GM12892 (cell line): ENCODE results near the gene RFTN1. TPM values are rescaled to one million over a fixed set of nuclear protein-coding genes. Genes with fewer than 3 reads are reported as not detected.
A peak's percentile ranks its signal among the peaks of the same experiment; 100 is the strongest.

ENCODE experiments used
- DNase-seq: peaks from one replicate; pipeline ENCODE4 v3.0.0; 2011; ENCODE audit not compliant: insufficient read length
- FAIRE-seq: peaks from 2 replicates; lab custom pipeline; 2011; peaks lifted over from hg19 to GRCh38; lab: Jason Lieb, UNC
- POLR2A ChIP-seq: IDR thresholded peaks from 2 replicates; pipeline ENCODE4 v1.6.1; 2011; ENCODE audit warnings: low read depth, low read length, control low read depth
- POLR2AphosphoS5 ChIP-seq: IDR thresholded peaks from 2 replicates; pipeline ENCODE4 v1.6.1; 2011; ENCODE audit warnings: low read depth, low read length, control low read depth
- TAF1 ChIP-seq: IDR thresholded peaks from 2 replicates; pipeline ENCODE4 v1.6.1; 2011; ENCODE audit warnings: low read depth, mild to moderate bottlenecking, control low read depth, low read length, borderline replicate concordance
- polyA plus RNA-seq: library from polyadenylated mRNA; unstranded; fragments of >200 nt; gene quantifications from one replicate; pipeline ENCODE4 v1.2.1, GENCODE V29; 2012; ENCODE audit warnings: missing spikeins, inconsistent platforms; ENCODE audit not compliant: missing spikeins

The RFTN1 gene
- 163 TPM for polyA plus RNA-seq

- TF ChIP-seq TAF1 (no peak; the same call in none of the 2 replicates), POLR2AphosphoS5 (peak; percentile 8; the same call in 1 of the 2 replicates), POLR2A (peak; percentile 54)
- peak; percentile 47 for DNase-seq
- FAIRE-seq, result no peak
Observed at GRCh38 chr3:16513141-16514020, at the start of gene RFTN1. TSS of gene RFTN1 (minus strand) at chr3:16513699. CDS start at chr3:16493869, 19,830 bp downstream.

GRCh38 chr3:16559653-16560365, 46.3 kb upstream of the RFTN1 start:
- no peak for TF ChIP-seq POLR2AphosphoS5
- no peak for TF ChIP-seq TAF1
- TF ChIP-seq POLR2A, result no peak
- no peak for DNase-seq
- FAIRE-seq, result no peak

GRCh38 chr3:16554126-16554525, 40.6 kb upstream of the RFTN1 start:
- no peak for FAIRE-seq
- TF ChIP-seq POLR2AphosphoS5 (no peak), TAF1 (no peak), POLR2A (no peak)
- DNase-seq, result no peak

GRCh38 chr3:16552757-16553156, 39.3 kb upstream of the RFTN1 start:
- no peak for TF ChIP-seq TAF1
- no peak for TF ChIP-seq POLR2A
- TF ChIP-seq POLR2AphosphoS5, result no peak
- DNase-seq (no peak), FAIRE-seq (no peak)

- FAIRE-seq (no peak), DNase-seq (no peak)
- TF ChIP-seq POLR2AphosphoS5 (no peak), POLR2A (no peak), TAF1 (no peak)
Observed at GRCh38 chr3:16551342-16551976, 38.0 kb upstream of the RFTN1 start.

GRCh38 chr3:16550676-16551341, 37.3 kb upstream of the RFTN1 start:
- peak; percentile 92 for FAIRE-seq

GRCh38 chr3:16550305-16550675, 36.8 kb upstream of the RFTN1 start:
- no peak for TF ChIP-seq POLR2A
- TF ChIP-seq POLR2AphosphoS5, result no peak
- no peak for TF ChIP-seq TAF1
- FAIRE-seq (no peak), DNase-seq (no peak)

More at GRCh38 chr3:16550676-16551341, 37.3 kb upstream of the RFTN1 start:
- TF ChIP-seq POLR2AphosphoS5 (no peak), TAF1 (no peak), POLR2A (no peak)
- peak; percentile 23 for DNase-seq

GRCh38 chr3:16548721-16549120, 35.2 kb upstream of the RFTN1 start:
- TF ChIP-seq POLR2A, result no peak
- no peak for TF ChIP-seq POLR2AphosphoS5
- no peak for TF ChIP-seq TAF1
- FAIRE-seq, result no peak
- DNase-seq, result no peak

- FAIRE-seq, result no peak
- TF ChIP-seq POLR2A (no peak), TAF1 (no peak), POLR2AphosphoS5 (no peak)
- no peak for DNase-seq
Observed at GRCh38 chr3:16547561-16548357, 34.3 kb upstream of the RFTN1 start.

- peak; percentile 5 for FAIRE-seq
- no peak for DNase-seq
Observed at GRCh38 chr3:16546186-16547010, 32.9 kb upstream of the RFTN1 start.

More at GRCh38 chr3:16546186-16547010, 32.9 kb upstream of the RFTN1 start:
- TF ChIP-seq POLR2A (no peak), TAF1 (no peak), POLR2AphosphoS5 (no peak)
